ENCODE measurements around the gene MLLT6.
"Not testable (repeated sequence)": the region's sequence is repeated elsewhere in the genome, so short reads cannot be mapped to it uniquely, and the experiment has no call there.

The MLLT6 gene

GRCh38 chr17:38725066-38725465 is 20.0 kb downstream of the MLLT6 start:
- DNase-seq: peak in 1 of 58 donors; percentile 70

GRCh38 chr17:38726145-38726544 is 21.1 kb downstream of the MLLT6 start:
- DNase-seq: not testable (repeated sequence)

DNA sequence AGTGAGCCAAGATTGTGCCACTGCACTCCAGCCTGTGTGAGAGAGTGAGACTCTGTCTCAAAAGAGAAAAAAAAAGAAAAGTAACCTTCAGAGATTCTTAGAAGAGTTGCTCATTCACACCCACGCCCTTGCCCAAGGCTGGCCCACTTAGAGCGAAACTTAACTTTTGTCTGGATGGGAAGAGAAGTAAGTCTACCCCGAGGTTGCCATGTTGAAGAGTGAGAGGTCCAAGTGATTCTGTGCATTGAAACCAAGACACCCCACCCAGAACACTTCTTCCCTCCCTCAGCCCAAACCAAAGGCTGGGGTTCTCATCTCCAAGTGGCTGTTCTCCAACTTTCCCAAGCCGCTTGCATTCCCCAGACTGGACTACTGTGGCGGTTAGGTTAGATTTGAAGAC is 22.7 kb downstream of the MLLT6 start:
- DNase-seq: no peak

DNA sequence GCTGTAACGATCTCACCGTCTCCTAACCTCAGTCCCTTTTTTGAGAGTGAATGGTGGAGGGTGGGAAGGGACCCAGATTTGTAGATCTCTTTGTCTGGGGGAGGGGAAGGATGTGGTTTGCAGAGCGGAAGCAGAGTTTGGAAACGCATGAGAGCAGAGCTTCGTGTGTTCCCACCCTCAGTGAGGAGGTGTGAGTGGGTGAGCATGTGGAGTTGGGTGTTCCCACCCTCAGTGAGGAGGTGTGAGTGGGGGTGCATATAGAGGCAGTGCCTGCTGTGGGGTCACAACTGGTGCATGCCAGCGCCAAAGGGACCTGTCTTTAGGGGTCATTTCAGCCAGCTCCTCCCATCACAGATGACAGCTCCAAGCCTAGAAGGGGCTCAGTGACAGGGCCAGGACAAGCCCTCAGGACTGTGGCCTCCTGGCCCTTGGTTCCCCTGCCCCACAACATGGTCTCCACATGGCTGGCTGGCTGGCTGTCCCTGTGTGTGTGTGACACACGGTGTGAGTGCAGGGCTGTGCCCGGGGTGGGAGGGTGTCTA is 23.3 kb downstream of the MLLT6 start:
- peak in 2 of 58 donors; percentile 9 to 20 for DNase-seq

- DNase-seq: no peak
These were observed 24.4 kb downstream of the MLLT6 start for GRCh38 chr17:38729368-38729885.

- DNase-seq: peak in 50 of 58 donors; percentile 33 to 83 (median 66)
These were observed 24.9 kb downstream of the MLLT6 start, which contains the start of gene CISD3 for GRCh38 chr17:38729886-38730525. Gene CISD3, plus strand, starts transcription at chr17:38730341. Its CDS starts 18 bp downstream, at chr17:38730359.

DNA sequence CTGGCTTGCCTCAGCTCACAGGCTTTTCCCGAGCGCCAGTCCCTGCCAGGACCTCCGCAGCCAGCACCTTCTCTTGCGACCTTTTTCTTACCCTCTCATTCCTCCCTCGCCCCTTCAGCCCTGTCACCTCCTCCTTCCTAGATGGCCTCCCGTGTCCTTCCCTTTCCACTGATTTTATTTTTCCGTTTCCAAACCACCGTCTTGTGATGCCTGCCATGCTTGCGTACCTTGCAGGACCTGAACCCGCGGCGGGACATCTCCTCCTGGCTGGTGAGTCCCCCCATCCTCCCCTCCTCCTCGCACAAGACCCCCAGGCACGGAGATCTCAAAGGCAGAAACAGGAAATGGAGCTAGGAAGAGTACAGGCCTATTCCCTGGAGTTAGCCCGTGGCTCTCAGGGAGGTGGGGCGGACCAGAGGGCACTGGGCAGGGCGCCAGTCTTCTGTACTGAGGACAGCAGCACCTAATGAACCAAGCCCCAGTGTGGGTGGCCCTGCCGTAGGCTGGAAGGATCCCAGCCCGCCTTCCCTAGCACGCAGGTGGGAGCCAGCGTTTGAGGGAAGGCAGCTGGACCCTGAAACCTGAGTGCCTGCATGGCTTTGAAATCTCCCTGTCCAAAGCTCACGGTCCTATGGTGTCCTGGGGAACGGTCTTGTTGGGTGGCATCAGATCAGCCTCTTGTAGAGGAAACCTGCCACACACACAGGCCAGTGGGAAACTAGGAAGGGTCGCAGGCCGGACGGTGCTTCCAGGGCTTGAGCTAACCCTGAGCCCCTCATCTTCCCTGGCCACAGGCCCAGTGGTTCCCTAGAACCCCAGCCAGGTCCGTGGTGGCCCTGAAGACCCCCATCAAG is 25.7 kb downstream of the MLLT6 start:
- peak in 16 of 58 donors; percentile 20 to 73 (median 44) for DNase-seq

- DNase-seq: peak in 1 of 58 donors; percentile 25
These were observed 26.6 kb downstream of the MLLT6 start for GRCh38 chr17:38731526-38732294.

DNA sequence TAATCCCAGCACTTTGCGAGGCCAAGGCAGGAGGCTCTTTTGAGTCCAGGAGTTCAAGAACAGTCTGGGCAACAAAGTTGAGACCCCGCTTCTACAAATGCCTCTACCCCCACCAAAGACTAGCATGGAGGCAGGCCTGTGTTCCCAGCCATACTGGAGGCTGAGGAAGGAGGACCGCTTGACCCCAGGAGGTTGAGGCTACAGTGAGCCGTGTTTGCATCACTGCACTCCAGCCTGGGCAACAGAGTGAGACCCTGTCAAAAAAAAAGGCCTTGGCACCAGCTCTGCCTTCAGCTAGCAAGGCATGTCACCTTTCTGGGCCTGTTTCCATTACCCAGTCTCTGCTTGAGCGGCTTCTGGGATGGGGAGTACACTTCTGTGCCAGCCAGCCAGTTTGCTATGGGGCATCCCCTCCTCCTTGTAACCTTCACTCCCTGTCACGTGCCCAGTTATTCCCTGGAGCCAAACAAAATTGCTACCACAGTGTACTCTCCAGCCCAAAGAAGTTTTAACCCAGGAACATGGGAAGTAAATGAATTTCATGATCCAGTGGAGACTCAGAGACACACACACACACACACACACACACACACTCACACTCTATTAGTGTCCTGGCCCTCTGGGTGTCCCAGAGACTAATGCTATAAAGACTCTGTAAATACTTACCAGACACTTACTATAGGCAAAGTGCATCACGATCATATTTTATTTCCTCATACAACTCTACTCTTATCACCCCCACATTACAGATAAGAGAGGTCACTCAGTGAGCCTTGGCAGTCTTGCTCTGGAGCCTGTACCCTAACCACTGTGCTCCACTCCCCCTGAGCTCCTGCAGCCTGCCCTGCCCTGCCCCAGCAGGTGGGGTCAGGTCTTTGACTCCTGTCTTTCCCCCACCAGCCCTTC is 27.6 kb downstream of the MLLT6 start:
- DNase-seq: peak in 1 of 58 donors; percentile 25

- DNase-seq: no peak
These were observed 28.4 kb downstream of the MLLT6 start for GRCh38 chr17:38733282-38733981.

GRCh38 chr17:38733982-38734973 is 29.2 kb downstream of the MLLT6 start:
- DNase-seq: no peak

GRCh38 chr17:38735161-38735997 is 30.3 kb downstream of the MLLT6 start:
- DNase-seq: peak in 37 of 58 donors; percentile 16 to 74 (median 36)

DNA sequence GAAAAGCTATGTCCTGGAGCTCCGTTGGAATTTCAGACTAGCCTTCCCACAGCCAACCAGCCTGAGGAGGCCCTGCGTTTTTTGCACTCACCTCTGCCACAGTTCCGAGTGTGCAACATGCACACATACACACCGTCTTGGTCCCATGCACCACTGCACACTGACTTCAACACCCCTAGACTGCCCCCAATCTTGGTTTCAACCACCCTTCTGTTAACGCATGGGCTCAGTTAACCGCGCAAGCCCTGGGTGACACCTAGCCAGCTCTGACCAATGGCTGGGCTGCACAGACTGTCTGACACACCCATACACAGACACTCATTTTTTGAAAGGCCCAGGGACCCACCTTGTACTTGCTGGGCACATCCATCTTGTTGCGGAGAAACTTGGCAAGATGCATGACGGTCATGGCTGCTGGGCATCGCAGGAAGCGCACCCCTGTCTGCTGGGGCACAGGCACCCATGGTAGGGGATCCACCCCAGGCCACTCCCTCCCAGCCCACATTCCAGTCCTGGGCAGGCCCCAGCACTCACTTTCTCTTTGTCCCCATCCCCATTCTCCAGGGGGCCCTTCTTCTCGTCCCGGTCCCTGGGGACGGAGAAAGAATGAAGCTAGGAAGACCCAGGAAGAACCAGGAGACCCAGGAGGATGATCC is 33.1 kb downstream of the MLLT6 start:
- DNase-seq: no peak

GRCh38 chr17:38738686-38739085 is 33.6 kb downstream of the MLLT6 start:
- DNase-seq: no peak

DNA sequence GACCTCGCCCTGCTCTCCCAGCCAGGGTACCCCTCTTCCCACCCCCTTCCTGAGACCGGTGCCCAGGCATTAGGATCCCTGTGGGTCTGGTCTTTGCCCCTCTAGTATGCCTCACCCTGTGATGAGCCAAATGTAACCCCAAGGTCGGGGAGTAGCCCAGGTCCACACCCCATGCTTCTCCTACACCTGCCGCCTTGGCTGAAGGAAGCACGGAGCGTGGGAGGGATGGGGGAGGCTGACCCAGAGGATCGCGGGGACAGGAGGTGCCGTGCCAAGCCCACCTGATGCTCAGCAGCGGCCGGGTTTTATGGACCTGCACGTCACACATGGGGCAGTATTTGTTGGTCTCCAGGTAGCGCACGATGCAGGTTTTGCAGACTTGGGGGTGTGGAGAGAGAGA is 34.2 kb downstream of the MLLT6 start:
- no peak for DNase-seq

DNA sequence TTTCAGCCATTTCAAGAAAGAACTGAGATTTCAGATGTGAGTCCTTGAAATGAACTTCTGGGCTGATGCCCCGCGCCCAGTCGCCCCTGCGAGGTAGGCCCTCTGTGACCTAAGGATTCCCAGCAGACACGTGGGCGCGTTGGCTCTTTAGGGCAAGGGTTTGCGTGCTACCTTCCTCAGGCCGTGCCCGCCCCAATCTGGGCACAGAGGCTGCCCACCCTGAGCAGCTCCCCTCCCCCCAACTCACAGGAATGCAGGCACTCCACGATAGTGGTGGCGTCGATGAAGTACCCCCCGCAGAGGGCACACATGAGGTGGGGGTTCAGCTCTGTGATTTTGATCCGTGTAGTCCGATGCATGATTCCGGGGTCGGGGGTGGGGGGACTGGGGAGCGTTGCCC is 35.0 kb downstream of the MLLT6 start:
- DNase-seq: no peak

DNA sequence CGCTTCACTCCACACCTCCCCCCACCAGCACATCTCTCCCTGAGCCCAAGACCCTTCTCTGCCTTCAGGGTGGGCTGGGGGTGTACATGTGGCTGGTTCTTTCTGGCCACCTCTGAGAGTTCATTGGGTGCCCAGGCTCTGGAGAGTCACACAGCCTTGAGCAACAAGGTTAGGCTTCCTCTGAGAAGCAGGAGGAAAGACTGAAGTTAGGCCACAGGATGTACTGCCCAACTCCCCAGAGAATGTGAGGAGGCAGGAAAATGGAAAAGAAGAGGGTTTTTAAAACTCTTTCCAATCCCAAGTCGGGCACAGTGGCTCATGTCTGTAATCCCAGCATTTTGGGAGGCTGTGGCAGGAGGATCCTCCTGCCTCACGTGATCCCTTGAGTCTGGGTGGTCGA is 35.7 kb downstream of the MLLT6 start:
- DNase-seq: no peak

Data from anterior cingulate cortex (tissue), 58 donors.